ENCODE data around the gene MARK1.

MARK1 gene

DNA sequence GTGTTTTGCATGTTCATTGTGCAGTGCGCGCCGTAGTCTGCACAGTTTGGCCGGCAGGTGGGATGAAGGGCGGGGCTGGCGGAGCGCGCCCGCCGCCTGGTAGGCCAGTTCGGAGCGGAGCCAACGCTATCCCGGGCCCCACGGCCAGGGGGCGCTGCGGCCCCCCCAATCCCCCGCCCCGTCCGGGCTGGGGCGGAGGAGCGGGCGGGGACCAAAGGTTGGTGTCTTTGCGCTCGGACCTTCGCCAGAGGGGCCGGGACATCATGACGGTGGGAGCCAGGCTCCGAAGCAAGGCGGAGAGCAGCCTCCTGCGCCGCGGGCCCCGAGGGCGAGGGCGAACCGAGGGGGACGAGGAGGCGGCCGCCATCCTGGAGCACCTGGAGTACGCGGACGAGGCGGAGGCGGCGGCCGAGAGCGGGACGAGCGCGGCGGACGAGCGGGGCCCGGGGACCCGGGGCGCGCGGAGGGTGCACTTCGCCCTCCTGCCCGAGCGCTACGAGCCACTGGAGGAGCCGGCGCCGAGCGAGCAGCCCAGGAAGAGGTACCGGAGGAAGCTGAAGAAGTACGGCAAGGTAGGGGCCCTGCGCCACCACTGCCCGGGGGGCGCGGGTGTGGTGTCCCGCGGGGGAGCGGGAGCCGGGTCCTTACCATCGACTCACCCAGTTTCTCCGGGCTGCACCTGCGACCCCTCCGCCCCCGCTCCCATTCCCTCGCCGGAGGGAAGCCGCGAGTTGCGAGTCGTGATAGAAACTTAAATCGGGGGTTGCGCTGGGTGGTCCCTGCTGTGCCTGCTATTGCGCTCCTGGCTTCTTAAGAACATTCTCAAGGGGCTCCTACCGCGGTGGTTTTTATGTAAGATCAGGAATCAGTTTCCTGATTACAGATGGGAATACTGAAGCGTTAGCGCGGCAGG, 162.5 kb downstream of the MARK1 start, which contains the start of gene C1orf115:
C1orf115 (plus strand) TSS at position 224 of the 913 bp plus-strand sequence; CDS start at position 264, 40 bp downstream.
- Histone ChIP-seq H3K4me3 (ENCODE audit: low read depth, low read length) (peak within 1 kb of the TSS; percentile 83), H3K4me1 (ENCODE audit: control insufficient read depth, insufficient read depth, low read length) (peaks cover 2% of the 10 kb centered on the region; the same call in 1 of the 2 replicates), H3K27ac (ENCODE audit: extremely low read depth, low read depth, low read length) (peak within 1 kb of the TSS; percentile 57; the same call in 1 of the 2 replicates), H3K36me3 (ENCODE audit: control insufficient read depth in 2 of 2, insufficient read depth in 1 of 2, low read length in 2 of 2) (no peaks in the 10 kb centered on the region), H3K9me3 (ENCODE audit: control insufficient read depth, insufficient read depth, low read depth, low read length) (no peaks in the 10 kb centered on the region)
- POLR2A ChIA-PET = interaction anchor here (1.1 kb wide), 1 partner anchor 58 kb away, joined by 3 read pairs; the partner anchor contains the start of gene MTARC2
- CTCF ChIA-PET = interaction anchor here (0.7 to 2.1 kb wide), 3 partner anchors 47 to 455 kb away, joined by 3 to 5 read pairs (median 3); no protein-coding TSS in a partner anchor
- TF ChIP-seq, protein P1, sequence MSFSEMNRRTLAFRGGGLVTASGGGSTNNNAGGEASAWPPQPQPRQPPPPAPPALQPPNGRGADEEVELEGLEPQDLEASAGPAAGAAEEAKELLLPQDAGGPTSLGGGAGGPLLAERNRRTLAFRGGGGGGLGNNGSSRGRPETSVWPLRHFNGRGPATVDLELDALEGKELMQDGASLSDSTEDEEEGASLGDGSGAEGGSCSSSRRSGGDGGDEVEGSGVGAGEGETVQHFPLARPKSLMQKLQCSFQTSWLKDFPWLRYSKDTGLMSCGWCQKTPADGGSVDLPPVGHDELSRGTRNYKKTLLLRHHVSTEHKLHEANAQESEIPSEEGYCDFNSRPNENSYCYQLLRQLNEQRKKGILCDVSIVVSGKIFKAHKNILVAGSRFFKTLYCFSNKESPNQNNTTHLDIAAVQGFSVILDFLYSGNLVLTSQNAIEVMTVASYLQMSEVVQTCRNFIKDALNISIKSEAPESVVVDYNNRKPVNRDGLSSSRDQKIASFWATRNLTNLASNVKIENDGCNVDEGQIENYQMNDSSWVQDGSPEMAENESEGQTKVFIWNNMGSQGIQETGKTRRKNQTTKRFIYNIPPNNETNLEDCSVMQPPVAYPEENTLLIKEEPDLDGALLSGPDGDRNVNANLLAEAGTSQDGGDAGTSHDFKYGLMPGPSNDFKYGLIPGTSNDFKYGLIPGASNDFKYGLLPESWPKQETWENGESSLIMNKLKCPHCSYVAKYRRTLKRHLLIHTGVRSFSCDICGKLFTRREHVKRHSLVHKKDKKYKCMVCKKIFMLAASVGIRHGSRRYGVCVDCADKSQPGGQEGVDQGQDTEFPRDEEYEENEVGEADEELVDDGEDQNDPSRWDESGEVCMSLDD (tag by site-specific recombination; IDR thresholded peaks at IDR 0.05) = peak; percentile 85
- TF ChIP-seq ZNF654 (tag by site-specific recombination; IDR thresholded peaks at IDR 0.05; ENCODE audit: low read depth) (no peak), ZNF10 (tag by site-specific recombination; IDR thresholded peaks at IDR 0.05) (peak; percentile 36; the same call in 1 of the 2 replicates), ZNF768 (tag by site-specific recombination; IDR thresholded peaks at IDR 0.05) (no peak), ZSCAN23 (tag by site-specific recombination; IDR thresholded peaks at IDR 0.05) (no peak), ZNF394 (tag by site-specific recombination; IDR thresholded peaks at IDR 0.05; ENCODE audit: borderline replicate concordance) (peak; percentile 87; the same call in 1 of the 2 replicates), ZBTB20 (tag by site-specific recombination; IDR thresholded peaks at IDR 0.05) (peak; percentile 73), ZNF202 (tag by site-specific recombination; IDR thresholded peaks at IDR 0.05; ENCODE audit: borderline replicate concordance) (0 out of 2 replicates have a peak, but pooled peaks have one; percentile 3), KLF8 (tag by site-specific recombination; IDR thresholded peaks at IDR 0.05) (peak; percentile 93), GLI4 (tag by site-specific recombination; IDR thresholded peaks at IDR 0.05) (no peak), ZNF184 (tag by site-specific recombination; IDR thresholded peaks at IDR 0.05) (peak; percentile 31; the same call in 1 of the 2 replicates), ZNF830 (tag by site-specific recombination; IDR thresholded peaks at IDR 0.05; ENCODE audit: low read depth) (no peak), ZNF792 (tag by site-specific recombination; IDR thresholded peaks at IDR 0.05) (no peak), WT1 (tag by site-specific recombination; IDR thresholded peaks at IDR 0.05) (no peak; the same call in 1 of the 2 replicates), ZNF146 (tag by site-specific recombination; IDR thresholded peaks at IDR 0.05) (no peak), ZBTB48 (tag by site-specific recombination; IDR thresholded peaks at IDR 0.05) (0 out of 2 replicates have a peak, but pooled peaks have one; percentile 37)
- TF ChIP-seq, protein P2, sequence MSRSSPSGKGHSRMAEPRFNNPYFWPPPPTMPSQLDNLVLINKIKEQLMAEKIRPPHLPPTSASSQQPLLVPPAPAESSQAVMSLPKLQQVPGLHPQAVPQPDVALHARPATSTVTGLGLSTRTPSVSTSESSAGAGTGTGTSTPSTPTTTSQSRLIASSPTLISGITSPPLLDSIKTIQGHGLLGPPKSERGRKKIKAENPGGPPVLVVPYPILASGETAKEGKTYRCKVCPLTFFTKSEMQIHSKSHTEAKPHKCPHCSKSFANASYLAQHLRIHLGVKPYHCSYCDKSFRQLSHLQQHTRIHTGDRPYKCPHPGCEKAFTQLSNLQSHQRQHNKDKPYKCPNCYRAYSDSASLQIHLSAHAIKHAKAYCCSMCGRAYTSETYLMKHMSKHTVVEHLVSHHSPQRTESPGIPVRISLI (tag by site-specific recombination; IDR thresholded peaks at IDR 0.05) = no peak
- TF ChIP-seq, protein P3, sequence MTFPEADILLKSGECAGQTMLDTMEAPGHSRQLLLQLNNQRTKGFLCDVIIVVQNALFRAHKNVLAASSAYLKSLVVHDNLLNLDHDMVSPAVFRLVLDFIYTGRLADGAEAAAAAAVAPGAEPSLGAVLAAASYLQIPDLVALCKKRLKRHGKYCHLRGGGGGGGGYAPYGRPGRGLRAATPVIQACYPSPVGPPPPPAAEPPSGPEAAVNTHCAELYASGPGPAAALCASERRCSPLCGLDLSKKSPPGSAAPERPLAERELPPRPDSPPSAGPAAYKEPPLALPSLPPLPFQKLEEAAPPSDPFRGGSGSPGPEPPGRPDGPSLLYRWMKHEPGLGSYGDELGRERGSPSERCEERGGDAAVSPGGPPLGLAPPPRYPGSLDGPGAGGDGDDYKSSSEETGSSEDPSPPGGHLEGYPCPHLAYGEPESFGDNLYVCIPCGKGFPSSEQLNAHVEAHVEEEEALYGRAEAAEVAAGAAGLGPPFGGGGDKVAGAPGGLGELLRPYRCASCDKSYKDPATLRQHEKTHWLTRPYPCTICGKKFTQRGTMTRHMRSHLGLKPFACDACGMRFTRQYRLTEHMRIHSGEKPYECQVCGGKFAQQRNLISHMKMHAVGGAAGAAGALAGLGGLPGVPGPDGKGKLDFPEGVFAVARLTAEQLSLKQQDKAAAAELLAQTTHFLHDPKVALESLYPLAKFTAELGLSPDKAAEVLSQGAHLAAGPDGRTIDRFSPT (tag by site-specific recombination; IDR thresholded peaks at IDR 0.05) = no peak
- TF ChIP-seq, protein P4, sequence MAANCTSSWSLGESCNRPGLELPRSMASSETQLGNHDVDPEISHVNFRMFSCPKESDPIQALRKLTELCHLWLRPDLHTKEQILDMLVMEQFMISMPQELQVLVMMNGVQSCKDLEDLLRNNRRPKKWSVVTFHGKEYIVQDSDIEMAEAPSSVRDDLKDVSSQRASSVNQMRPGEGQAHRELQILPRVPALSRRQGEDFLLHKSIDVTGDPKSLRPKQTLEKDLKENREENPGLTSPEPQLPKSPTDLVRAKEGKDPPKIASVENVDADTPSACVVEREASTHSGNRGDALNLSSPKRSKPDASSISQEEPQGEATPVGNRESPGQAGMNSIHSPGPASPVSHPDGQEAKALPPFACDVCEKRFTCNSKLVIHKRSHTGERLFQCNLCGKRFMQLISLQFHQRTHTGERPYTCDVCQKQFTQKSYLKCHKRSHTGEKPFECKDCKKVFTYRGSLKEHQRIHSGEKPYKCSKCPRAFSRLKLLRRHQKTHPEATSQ (tag by site-specific recombination; IDR thresholded peaks at IDR 0.05) = no peak
- TF ChIP-seq, protein P5, sequence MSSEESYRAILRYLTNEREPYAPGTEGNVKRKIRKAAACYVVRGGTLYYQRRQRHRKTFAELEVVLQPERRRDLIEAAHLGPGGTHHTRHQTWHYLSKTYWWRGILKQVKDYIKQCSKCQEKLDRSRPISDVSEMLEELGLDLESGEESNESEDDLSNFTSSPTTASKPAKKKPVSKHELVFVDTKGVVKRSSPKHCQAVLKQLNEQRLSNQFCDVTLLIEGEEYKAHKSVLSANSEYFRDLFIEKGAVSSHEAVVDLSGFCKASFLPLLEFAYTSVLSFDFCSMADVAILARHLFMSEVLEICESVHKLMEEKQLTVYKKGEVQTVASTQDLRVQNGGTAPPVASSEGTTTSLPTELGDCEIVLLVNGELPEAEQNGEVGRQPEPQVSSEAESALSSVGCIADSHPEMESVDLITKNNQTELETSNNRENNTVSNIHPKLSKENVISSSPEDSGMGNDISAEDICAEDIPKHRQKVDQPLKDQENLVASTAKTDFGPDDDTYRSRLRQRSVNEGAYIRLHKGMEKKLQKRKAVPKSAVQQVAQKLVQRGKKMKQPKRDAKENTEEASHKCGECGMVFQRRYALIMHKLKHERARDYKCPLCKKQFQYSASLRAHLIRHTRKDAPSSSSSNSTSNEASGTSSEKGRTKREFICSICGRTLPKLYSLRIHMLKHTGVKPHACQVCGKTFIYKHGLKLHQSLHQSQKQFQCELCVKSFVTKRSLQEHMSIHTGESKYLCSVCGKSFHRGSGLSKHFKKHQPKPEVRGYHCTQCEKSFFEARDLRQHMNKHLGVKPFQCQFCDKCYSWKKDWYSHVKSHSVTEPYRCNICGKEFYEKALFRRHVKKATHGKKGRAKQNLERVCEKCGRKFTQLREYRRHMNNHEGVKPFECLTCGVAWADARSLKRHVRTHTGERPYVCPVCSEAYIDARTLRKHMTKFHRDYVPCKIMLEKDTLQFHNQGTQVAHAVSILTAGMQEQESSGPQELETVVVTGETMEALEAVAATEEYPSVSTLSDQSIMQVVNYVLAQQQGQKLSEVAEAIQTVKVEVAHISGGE (tag by site-specific recombination; conservative IDR thresholded peaks at IDR 0.05; ENCODE audit: low read depth) = peak; percentile 48; the same call in 1 of the 2 replicates

All from HEK293 (cell line).